Kidney (tissue), 14 donors: ENCODE measurements around the gene MYEOV. TPM values are rescaled to one million over a fixed set of nuclear protein-coding genes. Genes with fewer than 3 reads are reported as not detected.
A peak's percentile ranks its signal among the peaks of the same experiment; 100 is the strongest.

Experiments
- DNase-seq, 5 donors: peaks; one replicate each; pipeline ENCODE4 v3.0.0-alpha.2; 2013 to 2020
- FAIRE-seq: peaks from 2 replicates; lab custom pipeline; 2012; peaks lifted over from hg19 to GRCh38; lab: Jason Lieb, UNC
- H3K27ac ChIP-seq, 2 donors: one replicate each; pipeline ENCODE4 v1.7.0; 2013; ENCODE audit warnings: low read depth in 2 of 2, low read length in 2 of 2, inconsistent platforms in 1 of 2
- H3K27me3 ChIP-seq: one replicate; pipeline ENCODE4 v1.7.1; 2013; ENCODE audit warnings: low read length, inconsistent platforms; ENCODE audit not compliant: control insufficient read depth, insufficient read depth
- H3K36me3 ChIP-seq, 3 donors: one replicate each; pipeline versions ENCODE4 v1.7.0 to v1.7.1; 2013; ENCODE audit warnings: low read length in 3 of 3, control low read depth in 1 of 3, inconsistent platforms in 1 of 3; ENCODE audit not compliant: insufficient read depth in 3 of 3, control insufficient read depth in 2 of 3
- H3K4me1 ChIP-seq, 3 donors: one replicate each; pipeline versions ENCODE4 v1.7.0 to v1.7.1; 2013; ENCODE audit warnings: low read length in 3 of 3, inconsistent platforms in 1 of 3, low read depth in 1 of 3; ENCODE audit not compliant: control insufficient read depth in 2 of 3, insufficient read depth in 2 of 3
- H3K4me3 ChIP-seq, 3 donors: one replicate each; pipeline versions ENCODE4 v1.7.0 to v1.8.1; 2013; ENCODE audit warnings: low read length in 3 of 3, control low read depth in 1 of 3, inconsistent platforms in 1 of 3
- H3K9ac ChIP-seq, 3 donors: one replicate each; pipeline versions ENCODE4 v1.7.0 to v1.7.1; 2013; ENCODE audit warnings: low read length in 3 of 3, control low read depth in 1 of 3, inconsistent platforms in 1 of 3
- H3K9me3 ChIP-seq, 3 donors: one replicate each; pipeline versions ENCODE4 v1.7.0 to v1.7.1; 2013; ENCODE audit warnings: low read length in 3 of 3, control low read depth in 1 of 3, inconsistent platforms in 1 of 3; ENCODE audit not compliant: control insufficient read depth in 2 of 3, insufficient read depth in 1 of 3
- intact Hi-C: fragments of 100-400 bp; cut with DNase I; formaldehyde crosslinking; loops from one replicate; pipeline ENCODE4 v1.11.1; 2022
- polyA plus RNA-seq: library from polyadenylated mRNA; stranded (reverse); fragments of 350-450 nt; fragmentation: Illumina TruSeq; extraction: RNeasy Lipid Tissue Mini Kit (QIAGEN cat#74804); gene quantifications from one replicate; pipeline ENCODE4 v1.2.3, GENCODE V29; 2014; ENCODE audit warnings: low read depth, low replicate concordance; ENCODE audit not compliant: insufficient read depth
- total RNA-seq: library from RNA; stranded (reverse); fragmentation: NEBNext Ultra II Directional; extraction: Animal tissue kit (Norgen Biotek cat#: 25700); gene quantifications from one replicate; pipeline ENCODE4 v1.2.1, GENCODE V29; 2021
- TF ChIP-seq, protein P1 (sequence below): IDR thresholded peaks from 3 replicates; pipeline ENCODE4 v1.5.1; 2012; ENCODE audit warnings: mild to moderate bottlenecking, moderate library complexity, borderline replicate concordance; ENCODE audit not compliant: insufficient read depth; ENCODE audit errors: extremely low read depth
- donor health status: control.
- donor health status: control.
- donor health status: control.
- donor health status: control.
- donor health status: control.
- donor health status: DM: yes; HTN: yes; CAD: no.
- donor health status: Normal renal cell carcinoma (clear cell type).

The MYEOV gene
- total and polyA plus RNA-seq, 2 donors from 2014 or later = 2.6 TPM; not detected in 1

DNA sequence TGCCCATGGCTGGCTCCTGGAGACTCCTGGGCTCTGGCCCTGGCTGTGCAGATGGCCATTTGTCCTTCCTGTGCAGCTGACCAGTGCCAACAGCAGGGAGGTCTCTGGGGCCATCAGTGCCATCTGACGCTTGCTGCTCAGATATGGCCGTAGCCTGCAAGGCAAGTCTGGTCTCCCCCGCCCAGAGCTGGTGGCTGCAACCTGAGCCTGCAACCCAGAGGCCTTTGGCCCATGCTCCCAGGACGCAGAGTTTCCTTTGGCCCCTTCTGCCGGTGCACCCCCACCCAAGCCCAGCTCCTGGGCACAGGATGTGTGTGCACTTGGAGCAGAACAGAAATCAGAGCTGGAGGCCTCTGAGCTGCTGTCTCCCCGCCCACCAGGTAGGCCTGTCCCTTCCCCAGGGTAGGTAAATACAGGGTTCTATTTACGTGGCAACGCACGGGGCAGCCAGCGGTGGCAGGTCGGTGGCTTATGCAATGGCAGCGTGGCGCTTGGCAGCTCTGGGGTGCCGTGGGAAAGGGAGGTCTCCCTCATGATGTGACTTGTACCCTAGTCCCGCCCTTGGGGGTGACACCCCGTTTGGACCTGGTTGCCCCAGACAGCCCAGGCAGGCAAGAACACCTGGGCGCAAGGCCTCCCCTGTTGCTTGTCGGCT, 21.0 kb upstream of the MYEOV start:
- Histone ChIP-seq H3K27me3 (no peaks in the 10 kb centered on the region), H3K9me3 (no peaks in the 10 kb centered on the region), H3K9ac (no peak overlapping the region), H3K36me3 (no peaks in the 10 kb centered on the region), H3K4me3 (no peak overlapping the region), H3K27ac (no peak overlapping the region), H3K4me1 (peaks cover 3 to 6% (median 3%) of the 10 kb centered on the region in 3 donors)
- intact Hi-C loops = no loop called here
- TF ChIP-seq, protein P1, sequence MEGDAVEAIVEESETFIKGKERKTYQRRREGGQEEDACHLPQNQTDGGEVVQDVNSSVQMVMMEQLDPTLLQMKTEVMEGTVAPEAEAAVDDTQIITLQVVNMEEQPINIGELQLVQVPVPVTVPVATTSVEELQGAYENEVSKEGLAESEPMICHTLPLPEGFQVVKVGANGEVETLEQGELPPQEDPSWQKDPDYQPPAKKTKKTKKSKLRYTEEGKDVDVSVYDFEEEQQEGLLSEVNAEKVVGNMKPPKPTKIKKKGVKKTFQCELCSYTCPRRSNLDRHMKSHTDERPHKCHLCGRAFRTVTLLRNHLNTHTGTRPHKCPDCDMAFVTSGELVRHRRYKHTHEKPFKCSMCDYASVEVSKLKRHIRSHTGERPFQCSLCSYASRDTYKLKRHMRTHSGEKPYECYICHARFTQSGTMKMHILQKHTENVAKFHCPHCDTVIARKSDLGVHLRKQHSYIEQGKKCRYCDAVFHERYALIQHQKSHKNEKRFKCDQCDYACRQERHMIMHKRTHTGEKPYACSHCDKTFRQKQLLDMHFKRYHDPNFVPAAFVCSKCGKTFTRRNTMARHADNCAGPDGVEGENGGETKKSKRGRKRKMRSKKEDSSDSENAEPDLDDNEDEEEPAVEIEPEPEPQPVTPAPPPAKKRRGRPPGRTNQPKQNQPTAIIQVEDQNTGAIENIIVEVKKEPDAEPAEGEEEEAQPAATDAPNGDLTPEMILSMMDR = no peak
- DNase-seq = peak in 1 of 5 donors; percentile 73
- FAIRE-seq = no peak

DNA sequence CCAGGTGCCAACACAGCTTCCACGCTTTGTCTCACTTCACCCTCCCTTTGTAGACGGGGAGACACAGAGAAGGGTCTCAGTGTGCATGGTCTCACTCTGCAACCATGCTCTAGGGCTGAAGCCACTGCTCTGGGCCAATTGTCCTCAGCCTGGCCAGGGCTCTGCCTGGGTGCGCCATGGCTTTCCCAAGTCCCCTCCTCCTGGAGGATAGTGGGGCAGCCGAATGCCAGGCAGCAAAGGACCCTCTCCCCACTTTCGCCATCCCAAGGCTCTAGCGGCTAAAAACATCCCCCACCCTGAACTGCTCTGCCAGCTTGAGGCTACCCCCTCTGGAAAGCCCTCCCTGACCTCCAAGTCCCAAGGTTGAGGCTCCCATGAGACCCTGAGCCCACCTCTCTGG, 20.4 kb upstream of the MYEOV start:
- DNase-seq (peak in 1 of 5 donors; percentile 44), FAIRE-seq (no peak)
- H3K27ac ChIP-seq = no peak overlapping the region
- peaks cover 3 to 6% (median 5%) of the 10 kb centered on the region in 3 donors for H3K4me1 ChIP-seq
- TF ChIP-seq, protein P1 = no peak
- H3K9ac ChIP-seq = no peak overlapping the region
- intact Hi-C loops = no loop called here
- no peak overlapping the region for H3K4me3 ChIP-seq
- no peaks in the 10 kb centered on the region for H3K9me3 ChIP-seq
- no peaks in the 10 kb centered on the region for H3K36me3 ChIP-seq
- H3K27me3 ChIP-seq = no peaks in the 10 kb centered on the region

DNA sequence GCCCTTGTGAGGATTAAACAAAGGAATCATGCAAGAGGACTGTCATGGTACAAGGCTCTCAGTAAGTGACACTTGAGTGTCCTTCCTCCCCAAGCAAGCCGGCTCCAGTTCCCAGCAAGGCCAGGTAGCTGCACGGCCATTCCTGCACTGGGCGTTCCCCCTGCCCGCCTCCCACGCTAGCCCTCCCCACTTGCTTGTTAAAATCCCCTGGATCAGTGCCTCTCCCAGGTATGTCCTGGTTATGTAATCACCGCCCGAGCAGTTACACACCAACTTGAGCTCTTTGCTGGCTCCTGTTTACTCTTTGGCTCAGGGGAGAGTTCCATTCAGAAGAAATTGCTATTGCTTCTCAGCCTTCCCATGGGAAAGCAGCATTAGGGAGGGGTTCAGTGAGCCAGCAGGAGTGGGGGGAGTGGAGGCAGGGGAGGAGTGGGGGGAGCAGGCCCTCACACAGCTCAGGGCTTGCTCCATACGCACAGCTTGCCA, 19.4 kb upstream of the MYEOV start:
- DNase-seq = peak; percentile 89 to 94 (median 91)
- TF ChIP-seq, protein P1 = no peak
- no peaks in the 10 kb centered on the region for H3K36me3 ChIP-seq
- no peaks in the 10 kb centered on the region for H3K27me3 ChIP-seq
- H3K4me1 ChIP-seq = peaks cover 3 to 9% (median 5%) of the 10 kb centered on the region in 3 donors
- no peak overlapping the region for H3K9ac ChIP-seq
- H3K9me3 ChIP-seq = no peaks in the 10 kb centered on the region
- no peak overlapping the region for H3K4me3 ChIP-seq
- intact Hi-C loops = no loop called here
- no peak overlapping the region for H3K27ac ChIP-seq
- no peak for FAIRE-seq

DNA sequence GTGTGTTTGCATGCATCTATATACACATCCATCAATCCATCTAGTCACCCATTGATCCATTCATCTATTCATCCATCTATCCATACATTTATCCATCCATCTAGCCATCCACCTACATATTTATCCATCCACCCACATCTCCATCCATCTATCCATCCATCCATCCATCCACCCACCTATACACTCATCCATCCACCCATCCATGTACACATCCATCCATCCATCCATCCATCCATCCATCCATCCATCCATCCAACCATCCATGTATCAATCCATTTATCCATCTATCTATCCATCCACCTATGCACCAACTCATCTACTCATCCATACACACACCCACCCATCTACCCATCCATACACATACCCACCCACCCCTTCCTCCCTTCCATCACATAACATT, 18.8 kb upstream of the MYEOV start:
- Histone ChIP-seq H3K4me1 (peaks cover 3 to 9% (median 5%) of the 10 kb centered on the region in 3 donors), H3K9me3 (no peaks in the 10 kb centered on the region), H3K4me3 (peak overlapping the region in 1 of 3 donors; percentile 20), H3K27me3 (no peaks in the 10 kb centered on the region), H3K36me3 (no peaks in the 10 kb centered on the region), H3K9ac (no peak overlapping the region), H3K27ac (no peak overlapping the region)
- TF ChIP-seq, protein P1 = no peak
- no peak for FAIRE-seq
- no peak for DNase-seq
- intact Hi-C loops = no loop called here
